PC-9 (cell line): ENCODE data around the gene AVPI1.

Experiments used
- EZH2 ChIP-seq: fragments of 200-600 bp; sonication (generic); IDR thresholded peaks from 2 replicates; pipeline ENCODE4 v1.8.0; 2017; ENCODE audit warnings: antibody characterized with exemption, low read depth
- TF ChIP-seq, protein P1 (sequence below): fragments of 200-600 bp; sonication (generic); conservative IDR thresholded peaks from 2 replicates; pipeline ENCODE4 v1.6.1; 2017; ENCODE audit warnings: mixed run types, antibody characterized with exemption, mild to moderate bottlenecking, moderate library complexity

DNA sequence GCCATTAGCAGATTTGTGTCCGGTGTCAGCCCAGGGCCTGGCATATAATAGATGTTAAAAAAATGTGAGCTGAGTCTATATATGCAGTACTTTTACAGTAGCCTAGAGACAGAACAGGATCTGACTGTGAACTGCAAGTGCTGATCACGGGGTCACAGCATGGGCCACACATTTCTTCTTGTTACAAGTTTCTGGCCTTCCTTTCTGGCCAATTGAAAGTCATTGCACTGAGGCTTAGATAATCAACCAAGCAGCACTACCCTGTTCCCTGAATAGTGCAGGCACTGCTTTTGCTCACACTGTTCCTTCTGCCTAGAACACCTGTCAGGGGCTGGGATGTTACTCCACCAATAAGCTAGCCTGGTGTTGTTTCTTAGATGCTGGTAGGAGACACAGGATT, 21.1 kb upstream of the AVPI1 start:
- TF ChIP-seq, protein P1, sequence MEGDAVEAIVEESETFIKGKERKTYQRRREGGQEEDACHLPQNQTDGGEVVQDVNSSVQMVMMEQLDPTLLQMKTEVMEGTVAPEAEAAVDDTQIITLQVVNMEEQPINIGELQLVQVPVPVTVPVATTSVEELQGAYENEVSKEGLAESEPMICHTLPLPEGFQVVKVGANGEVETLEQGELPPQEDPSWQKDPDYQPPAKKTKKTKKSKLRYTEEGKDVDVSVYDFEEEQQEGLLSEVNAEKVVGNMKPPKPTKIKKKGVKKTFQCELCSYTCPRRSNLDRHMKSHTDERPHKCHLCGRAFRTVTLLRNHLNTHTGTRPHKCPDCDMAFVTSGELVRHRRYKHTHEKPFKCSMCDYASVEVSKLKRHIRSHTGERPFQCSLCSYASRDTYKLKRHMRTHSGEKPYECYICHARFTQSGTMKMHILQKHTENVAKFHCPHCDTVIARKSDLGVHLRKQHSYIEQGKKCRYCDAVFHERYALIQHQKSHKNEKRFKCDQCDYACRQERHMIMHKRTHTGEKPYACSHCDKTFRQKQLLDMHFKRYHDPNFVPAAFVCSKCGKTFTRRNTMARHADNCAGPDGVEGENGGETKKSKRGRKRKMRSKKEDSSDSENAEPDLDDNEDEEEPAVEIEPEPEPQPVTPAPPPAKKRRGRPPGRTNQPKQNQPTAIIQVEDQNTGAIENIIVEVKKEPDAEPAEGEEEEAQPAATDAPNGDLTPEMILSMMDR, result no peak
- TF ChIP-seq EZH2, result no peak
